ENCODE data around the gene ZBTB22.

DNA sequence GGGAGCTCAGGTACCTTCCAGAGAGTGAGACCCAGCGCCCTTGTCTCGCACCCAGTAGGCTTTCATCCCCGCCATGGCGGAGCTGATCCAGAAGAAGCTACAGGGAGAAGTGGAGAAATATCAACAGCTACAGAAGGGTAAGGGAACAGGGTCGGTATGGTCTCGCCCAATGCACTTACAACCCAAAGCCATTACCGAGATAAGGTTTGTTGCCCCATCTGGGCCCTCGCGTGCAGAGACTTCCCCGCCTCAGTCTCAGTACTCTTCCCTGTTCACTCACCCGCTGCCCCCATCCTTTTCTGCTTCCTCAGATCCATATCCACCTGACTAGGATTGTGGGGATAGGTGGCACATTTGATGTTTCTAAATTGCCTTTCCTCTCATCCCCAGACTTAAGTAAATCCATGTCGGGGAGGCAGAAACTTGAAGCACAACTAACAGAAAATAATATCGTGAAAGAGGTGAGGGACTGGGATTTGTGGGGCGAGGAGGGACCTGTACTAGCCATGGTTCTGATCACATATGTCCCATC, 27.7 kb downstream of the ZBTB22 start:
- TF ChIP-seq, protein P1, sequence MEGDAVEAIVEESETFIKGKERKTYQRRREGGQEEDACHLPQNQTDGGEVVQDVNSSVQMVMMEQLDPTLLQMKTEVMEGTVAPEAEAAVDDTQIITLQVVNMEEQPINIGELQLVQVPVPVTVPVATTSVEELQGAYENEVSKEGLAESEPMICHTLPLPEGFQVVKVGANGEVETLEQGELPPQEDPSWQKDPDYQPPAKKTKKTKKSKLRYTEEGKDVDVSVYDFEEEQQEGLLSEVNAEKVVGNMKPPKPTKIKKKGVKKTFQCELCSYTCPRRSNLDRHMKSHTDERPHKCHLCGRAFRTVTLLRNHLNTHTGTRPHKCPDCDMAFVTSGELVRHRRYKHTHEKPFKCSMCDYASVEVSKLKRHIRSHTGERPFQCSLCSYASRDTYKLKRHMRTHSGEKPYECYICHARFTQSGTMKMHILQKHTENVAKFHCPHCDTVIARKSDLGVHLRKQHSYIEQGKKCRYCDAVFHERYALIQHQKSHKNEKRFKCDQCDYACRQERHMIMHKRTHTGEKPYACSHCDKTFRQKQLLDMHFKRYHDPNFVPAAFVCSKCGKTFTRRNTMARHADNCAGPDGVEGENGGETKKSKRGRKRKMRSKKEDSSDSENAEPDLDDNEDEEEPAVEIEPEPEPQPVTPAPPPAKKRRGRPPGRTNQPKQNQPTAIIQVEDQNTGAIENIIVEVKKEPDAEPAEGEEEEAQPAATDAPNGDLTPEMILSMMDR (IDR thresholded peaks at IDR 0.05) = no peak
- TF ChIP-seq POLR2A (IDR thresholded peaks at IDR 0.05) = no peak
